ENCODE measurements around the gene TCN2. TPM values are rescaled to one million over a fixed set of nuclear protein-coding genes. Genes with fewer than 3 reads are reported as not detected.

Gene TCN2
- total and polyA plus RNA-seq, 10 of the 15 experiments (the other 5 are each of a cell fraction or from before 2014, with no cell fraction given) = 5.4 to 21.8 (median 11.0) TPM

DNA sequence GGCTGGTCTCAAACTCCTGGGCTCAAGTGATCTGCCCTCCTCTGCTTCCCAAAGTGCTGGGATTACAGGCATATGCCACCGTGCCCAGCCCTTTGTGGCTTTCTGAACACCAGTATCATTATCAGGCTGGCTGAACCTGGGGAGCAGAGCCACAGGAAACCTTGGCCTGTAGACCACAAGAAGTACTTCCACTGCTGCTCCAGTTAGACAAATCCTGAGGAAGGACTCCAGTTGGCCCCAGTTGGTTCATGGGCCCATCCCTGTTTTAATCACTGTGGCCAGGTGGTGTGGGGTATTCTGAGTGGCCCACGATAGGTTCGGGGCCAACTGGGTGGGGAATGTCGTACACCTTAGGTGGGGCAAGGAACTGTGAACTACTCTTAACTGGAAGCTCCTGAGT lies 66.2 kb downstream of the TCN2 start:
- Histone ChIP-seq H3K27me3 (replicated peaks in 1 of 2; ENCODE audit: control insufficient read depth in 2 of 2, insufficient read depth in 2 of 2, low read length in 1 of 2) (no peaks in the 10 kb centered on the region), H3K27ac (ENCODE audit: control insufficient read depth, insufficient read depth) (no peak overlapping the region), H3K9me3 (replicated peaks; ENCODE audit: control insufficient read depth, insufficient read depth, low read length) (no peaks in the 10 kb centered on the region), H2AFZ (ENCODE audit: control insufficient read depth, low read depth, low read length) (no peak overlapping the region), H3K4me3 (no peak overlapping the region), H3K9ac (ENCODE audit: control insufficient read depth, insufficient read depth, low read length) (no peak overlapping the region), H3K36me3 (ENCODE audit: control insufficient read depth in 2 of 2, insufficient read depth in 2 of 2, low read length in 1 of 2) (no peaks in the 10 kb centered on the region), H3K79me2 (ENCODE audit: control insufficient read depth, insufficient read depth, low read length) (no peaks in the 10 kb centered on the region), H4K20me1 (ENCODE audit: control insufficient read depth, insufficient read depth) (no peaks in the 10 kb centered on the region), H3K4me2 (ENCODE audit: control insufficient read depth, insufficient read depth) (no peak overlapping the region), H3K4me1 (ENCODE audit: control insufficient read depth, insufficient read depth, low read length) (no peaks in the 10 kb centered on the region)
- ChIA-PET POLR2A (no interaction called here), SMC1A (ENCODE audit: uncharacterized antibody, unreplicated experiment) (interaction anchor here (0.5 to 0.9 kb wide), 3 partner anchors 33 to 39 kb away, joined by 3 read pairs; partner anchors contain the start of gene SLC35E4), CTCF (interaction anchor here (2.4 kb wide), 1 partner anchor 82 kb away, joined by 7 read pairs; no protein-coding TSS in a partner anchor), RAD21 (ENCODE audit: unreplicated experiment) (no interaction called here)
- TF ChIP-seq, protein P1, sequence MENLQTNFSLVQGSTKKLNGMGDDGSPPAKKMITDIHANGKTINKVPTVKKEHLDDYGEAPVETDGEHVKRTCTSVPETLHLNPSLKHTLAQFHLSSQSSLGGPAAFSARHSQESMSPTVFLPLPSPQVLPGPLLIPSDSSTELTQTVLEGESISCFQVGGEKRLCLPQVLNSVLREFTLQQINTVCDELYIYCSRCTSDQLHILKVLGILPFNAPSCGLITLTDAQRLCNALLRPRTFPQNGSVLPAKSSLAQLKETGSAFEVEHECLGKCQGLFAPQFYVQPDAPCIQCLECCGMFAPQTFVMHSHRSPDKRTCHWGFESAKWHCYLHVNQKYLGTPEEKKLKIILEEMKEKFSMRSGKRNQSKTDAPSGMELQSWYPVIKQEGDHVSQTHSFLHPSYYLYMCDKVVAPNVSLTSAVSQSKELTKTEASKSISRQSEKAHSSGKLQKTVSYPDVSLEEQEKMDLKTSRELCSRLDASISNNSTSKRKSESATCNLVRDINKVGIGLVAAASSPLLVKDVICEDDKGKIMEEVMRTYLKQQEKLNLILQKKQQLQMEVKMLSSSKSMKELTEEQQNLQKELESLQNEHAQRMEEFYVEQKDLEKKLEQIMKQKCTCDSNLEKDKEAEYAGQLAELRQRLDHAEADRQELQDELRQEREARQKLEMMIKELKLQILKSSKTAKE (IDR thresholded peaks at IDR 0.05; ENCODE audit: low read depth, poor library complexity, severe bottlenecking) = no peak
- TF ChIP-seq, protein P2, sequence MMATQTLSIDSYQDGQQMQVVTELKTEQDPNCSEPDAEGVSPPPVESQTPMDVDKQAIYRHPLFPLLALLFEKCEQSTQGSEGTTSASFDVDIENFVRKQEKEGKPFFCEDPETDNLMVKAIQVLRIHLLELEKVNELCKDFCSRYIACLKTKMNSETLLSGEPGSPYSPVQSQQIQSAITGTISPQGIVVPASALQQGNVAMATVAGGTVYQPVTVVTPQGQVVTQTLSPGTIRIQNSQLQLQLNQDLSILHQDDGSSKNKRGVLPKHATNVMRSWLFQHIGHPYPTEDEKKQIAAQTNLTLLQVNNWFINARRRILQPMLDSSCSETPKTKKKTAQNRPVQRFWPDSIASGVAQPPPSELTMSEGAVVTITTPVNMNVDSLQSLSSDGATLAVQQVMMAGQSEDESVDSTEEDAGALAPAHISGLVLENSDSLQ (IDR thresholded peaks at IDR 0.05) = no peak
- TF ChIP-seq, protein P3, sequence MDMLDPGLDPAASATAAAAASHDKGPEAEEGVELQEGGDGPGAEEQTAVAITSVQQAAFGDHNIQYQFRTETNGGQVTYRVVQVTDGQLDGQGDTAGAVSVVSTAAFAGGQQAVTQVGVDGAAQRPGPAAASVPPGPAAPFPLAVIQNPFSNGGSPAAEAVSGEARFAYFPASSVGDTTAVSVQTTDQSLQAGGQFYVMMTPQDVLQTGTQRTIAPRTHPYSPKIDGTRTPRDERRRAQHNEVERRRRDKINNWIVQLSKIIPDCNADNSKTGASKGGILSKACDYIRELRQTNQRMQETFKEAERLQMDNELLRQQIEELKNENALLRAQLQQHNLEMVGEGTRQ (IDR thresholded peaks at IDR 0.05; ENCODE audit: borderline replicate concordance, low read depth, low read length) = no peak
- no peak for TF ChIP-seq FOS (IDR thresholded peaks at IDR 0.05; ENCODE audit: borderline replicate concordance, extremely low read depth, insufficient read length)
- TF ChIP-seq FOXK2 (IDR thresholded peaks at IDR 0.05) = no peak
- no peak for TF ChIP-seq HDAC6 (IDR thresholded peaks at IDR 0.05; ENCODE audit: unreplicated experiment)
- no peak for TF ChIP-seq RCOR1 (conservative IDR thresholded peaks at IDR 0.05; ENCODE audit: low read depth, low read length)
- no peak for TF ChIP-seq NBN (IDR thresholded peaks at IDR 0.05)
- no peak for TF ChIP-seq SMAD5 (IDR thresholded peaks at IDR 0.05; ENCODE audit: low read depth)
- TF ChIP-seq HCFC1 (IDR thresholded peaks at IDR 0.05; ENCODE audit: low read length) = no peak
- TF ChIP-seq ETV6 (conservative IDR thresholded peaks at IDR 0.05 in 1 of 2, IDR thresholded peaks at IDR 0.05 in 1 of 2; ENCODE audit: borderline replicate concordance in 1 of 2, low read depth in 1 of 2) = no peak
- TF ChIP-seq MYB (IDR thresholded peaks at IDR 0.05; ENCODE audit: borderline replicate concordance, low read depth, low read length) = no peak
- no peak for TF ChIP-seq KAT2A (conservative IDR thresholded peaks at IDR 0.05; ENCODE audit: control insufficient read depth, low read depth, low read length)
- TF ChIP-seq, protein P4, sequence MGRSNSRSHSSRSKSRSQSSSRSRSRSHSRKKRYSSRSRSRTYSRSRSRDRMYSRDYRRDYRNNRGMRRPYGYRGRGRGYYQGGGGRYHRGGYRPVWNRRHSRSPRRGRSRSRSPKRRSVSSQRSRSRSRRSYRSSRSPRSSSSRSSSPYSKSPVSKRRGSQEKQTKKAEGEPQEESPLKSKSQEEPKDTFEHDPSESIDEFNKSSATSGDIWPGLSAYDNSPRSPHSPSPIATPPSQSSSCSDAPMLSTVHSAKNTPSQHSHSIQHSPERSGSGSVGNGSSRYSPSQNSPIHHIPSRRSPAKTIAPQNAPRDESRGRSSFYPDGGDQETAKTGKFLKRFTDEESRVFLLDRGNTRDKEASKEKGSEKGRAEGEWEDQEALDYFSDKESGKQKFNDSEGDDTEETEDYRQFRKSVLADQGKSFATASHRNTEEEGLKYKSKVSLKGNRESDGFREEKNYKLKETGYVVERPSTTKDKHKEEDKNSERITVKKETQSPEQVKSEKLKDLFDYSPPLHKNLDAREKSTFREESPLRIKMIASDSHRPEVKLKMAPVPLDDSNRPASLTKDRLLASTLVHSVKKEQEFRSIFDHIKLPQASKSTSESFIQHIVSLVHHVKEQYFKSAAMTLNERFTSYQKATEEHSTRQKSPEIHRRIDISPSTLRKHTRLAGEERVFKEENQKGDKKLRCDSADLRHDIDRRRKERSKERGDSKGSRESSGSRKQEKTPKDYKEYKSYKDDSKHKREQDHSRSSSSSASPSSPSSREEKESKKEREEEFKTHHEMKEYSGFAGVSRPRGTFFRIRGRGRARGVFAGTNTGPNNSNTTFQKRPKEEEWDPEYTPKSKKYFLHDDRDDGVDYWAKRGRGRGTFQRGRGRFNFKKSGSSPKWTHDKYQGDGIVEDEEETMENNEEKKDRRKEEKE (IDR thresholded peaks at IDR 0.05) = no peak
- no peak for TF ChIP-seq RBBP5 (conservative IDR thresholded peaks at IDR 0.05)
- no peak for TF ChIP-seq BACH1 (IDR thresholded peaks at IDR 0.05; ENCODE audit: borderline replicate concordance)
- TF ChIP-seq PML (IDR thresholded peaks at IDR 0.05; ENCODE audit: low read length) = no peak
- TF ChIP-seq, protein P5, sequence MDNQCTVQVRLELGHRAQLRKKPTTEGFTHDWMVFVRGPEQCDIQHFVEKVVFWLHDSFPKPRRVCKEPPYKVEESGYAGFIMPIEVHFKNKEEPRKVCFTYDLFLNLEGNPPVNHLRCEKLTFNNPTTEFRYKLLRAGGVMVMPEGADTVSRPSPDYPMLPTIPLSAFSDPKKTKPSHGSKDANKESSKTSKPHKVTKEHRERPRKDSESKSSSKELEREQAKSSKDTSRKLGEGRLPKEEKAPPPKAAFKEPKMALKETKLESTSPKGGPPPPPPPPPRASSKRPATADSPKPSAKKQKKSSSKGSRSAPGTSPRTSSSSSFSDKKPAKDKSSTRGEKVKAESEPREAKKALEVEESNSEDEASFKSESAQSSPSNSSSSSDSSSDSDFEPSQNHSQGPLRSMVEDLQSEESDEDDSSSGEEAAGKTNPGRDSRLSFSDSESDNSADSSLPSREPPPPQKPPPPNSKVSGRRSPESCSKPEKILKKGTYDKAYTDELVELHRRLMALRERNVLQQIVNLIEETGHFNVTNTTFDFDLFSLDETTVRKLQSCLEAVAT (IDR thresholded peaks at IDR 0.05) = no peak
- no peak for ATAC-seq
- in situ Hi-C loops (cut with MboI) (no loop called here), intact Hi-C loops (cut with micrococcal nuclease; ENCODE audit: unreplicated experiment) (no loop called here)
- DNase-seq (ENCODE audit: low read depth, low spot score) = no peak
- no TSS peak for BruUV-seq (replicated peaks)
- 62% methylated on average over 4 of the region's 4 CpGs for WGBS (ENCODE audit: insufficient coverage, insufficient replicate concordance, low lambda C conversion rate, missing lambda C conversion rate)
- FAIRE-seq = no peak

Measured in GM12878 (cell line).